GM10248 (cell line): Measurements from ENCODE around the gene DLEU7.

Source experiments
- CTCF ChIA-PET: fragments of 300-600 bp; sonication (Branson Sonifier 250); formaldehyde crosslinking; extraction: SDS; loops from one replicate; lab custom pipeline; 2021; ENCODE audit warnings: antibody characterized with exemption; lab: Yijun Ruan, JAX
- POLR2A ChIA-PET: fragments of 350-650 bp; sonication (Branson Sonifier 250); formaldehyde crosslinking; extraction: SDS; loops from one replicate; lab custom pipeline; 2020; ENCODE audit warnings: antibody characterized with exemption; lab: Yijun Ruan, JAX
- DNase-seq: peaks from one replicate; pipeline ENCODE4 v3.0.0; 2012; ENCODE audit errors: extremely low spot score
- CTCF ChIP-seq: IDR thresholded peaks from 2 replicates; pipeline ENCODE4 v1.5.1; 2012; ENCODE audit warnings: mild to moderate bottlenecking, low read depth; ENCODE audit errors: extremely low read depth, missing control alignments, control extremely low read depth

DLEU7 gene

GRCh38 chr13:50840284-50840683, 3.2 kb downstream of the DLEU7 start:
- ChIA-PET POLR2A (no interaction called here), CTCF (no interaction called here)
- no peak for DNase-seq
- TF ChIP-seq CTCF, result no peak

GRCh38 chr13:50839828-50840227, 3.7 kb downstream of the DLEU7 start:
- CTCF ChIA-PET, result no interaction called here

GRCh38 chr13:50838701-50839100, 4.8 kb downstream of the DLEU7 start:
- no peak for TF ChIP-seq CTCF
- CTCF ChIA-PET, result interaction anchor here (1.2 kb wide), 1 partner anchor 216 kb away, joined by 3 read pairs; no protein-coding TSS in a partner anchor
- no peak for DNase-seq
- POLR2A ChIA-PET, result no interaction called here

More at GRCh38 chr13:50839828-50840227, 3.7 kb downstream of the DLEU7 start:
- POLR2A ChIA-PET, result no interaction called here
- DNase-seq, result no peak
- no peak for TF ChIP-seq CTCF

- ChIA-PET POLR2A (no interaction called here), CTCF (interaction anchor here (1.0 to 1.2 kb wide), 3 partner anchors 10 to 862 kb away, joined by 3 read pairs; no protein-coding TSS in a partner anchor)
- no peak for DNase-seq
- no peak for TF ChIP-seq CTCF
These were observed 5.5 kb downstream of the DLEU7 start for GRCh38 chr13:50838031-50838430.

- ChIA-PET POLR2A (no interaction called here), CTCF (interaction anchor here (0.9 to 1.6 kb wide), 4 partner anchors 10 to 855 kb away, joined by 3 to 6 read pairs (median 4); no protein-coding TSS in a partner anchor)
- no peak for DNase-seq
- no peak for TF ChIP-seq CTCF
These were observed 12.0 kb downstream of the DLEU7 start for GRCh38 chr13:50831512-50831911.

- POLR2A ChIA-PET, result no interaction called here
- TF ChIP-seq CTCF, result no peak
- no peak for DNase-seq
- CTCF ChIA-PET, result interaction anchor here (1.2 to 1.6 kb wide), 2 partner anchors 12 to 20 kb away, joined by 3 to 6 read pairs; no protein-coding TSS in a partner anchor
These were observed 13.6 kb downstream of the DLEU7 start for GRCh38 chr13:50829896-50830295.
